GM12892 (cell line): ENCODE data around the gene CSTPP1.

ENCODE experiments used
- POLR2A ChIP-seq: IDR thresholded peaks from 2 replicates; pipeline ENCODE4 v1.6.1; 2011; ENCODE audit warnings: low read depth, low read length, control low read depth
- TAF1 ChIP-seq: IDR thresholded peaks from 2 replicates; pipeline ENCODE4 v1.6.1; 2011; ENCODE audit warnings: low read depth, mild to moderate bottlenecking, control low read depth, low read length, borderline replicate concordance

DNA sequence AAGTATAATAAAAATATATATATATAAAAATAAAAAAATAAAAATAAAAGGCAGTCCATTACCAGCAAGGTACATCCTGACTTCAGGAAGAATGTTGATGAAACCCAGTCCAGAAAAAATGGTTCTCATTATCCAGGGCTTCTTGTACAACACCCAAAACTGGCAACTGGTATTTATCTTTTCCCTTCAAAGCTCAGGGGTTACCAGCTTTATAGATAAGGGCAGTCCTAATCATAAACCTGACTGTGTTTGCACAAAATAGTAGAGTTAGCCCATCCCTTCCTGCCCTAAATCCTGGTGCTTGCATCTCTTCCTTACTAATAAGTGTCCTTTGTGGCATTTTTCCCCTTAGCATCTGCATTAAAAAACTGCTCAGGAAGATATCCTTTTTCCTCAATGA is 97.5 kb downstream of the CSTPP1 start:
- TF ChIP-seq TAF1 (no peak), POLR2A (no peak)
